Measurements from ENCODE around the gene NUTM2D.
"Not testable (repeated sequence)": the region's sequence is repeated elsewhere in the genome, so short reads cannot be mapped to it uniquely, and the experiment has no call there.

GRCh38 chr10:87358159-87358558 lies 615 bp downstream of the NUTM2D start:
- TF ChIP-seq MAX (IDR thresholded peaks at IDR 0.05; ENCODE audit: low read depth, low read length); ZBTB11 (CRISPR knock-in tag; IDR thresholded peaks at IDR 0.05); CTCF (IDR thresholded peaks at IDR 0.05 in 2 of 3, conservative IDR thresholded peaks at IDR 0.05 in 1 of 3; ENCODE audit: control insufficient read depth in 2 of 3, extremely low read depth in 1 of 3, insufficient read depth in 1 of 3, low read depth in 3 of 3, low read length in 3 of 3); NKRF (conservative IDR thresholded peaks at IDR 0.05); KAT2A (conservative IDR thresholded peaks at IDR 0.05; ENCODE audit: control insufficient read depth, low read depth, low read length); POLR2A (IDR thresholded peaks at IDR 0.05; ENCODE audit: low read depth, low read length); CHD2 (IDR thresholded peaks at IDR 0.05; ENCODE audit: borderline replicate concordance, low read depth, low read length); CREM (IDR thresholded peaks at IDR 0.05; ENCODE audit: low read depth); SIN3A (IDR thresholded peaks at IDR 0.05; ENCODE audit: low read depth, low read length); POLR2AphosphoS5 (IDR thresholded peaks at IDR 0.05; ENCODE audit: low read length); ETV6 (conservative IDR thresholded peaks at IDR 0.05 in 1 of 2, IDR thresholded peaks at IDR 0.05 in 1 of 2; ENCODE audit: borderline replicate concordance in 1 of 2, low read depth in 1 of 2); RELA (IDR thresholded peaks at IDR 0.05; ENCODE audit: borderline replicate concordance, partially characterized antibody); TAF1 (IDR thresholded peaks at IDR 0.05; ENCODE audit: borderline replicate concordance, low read depth, low read length): not testable (repeated sequence)
- TF ChIP-seq, protein P1, sequence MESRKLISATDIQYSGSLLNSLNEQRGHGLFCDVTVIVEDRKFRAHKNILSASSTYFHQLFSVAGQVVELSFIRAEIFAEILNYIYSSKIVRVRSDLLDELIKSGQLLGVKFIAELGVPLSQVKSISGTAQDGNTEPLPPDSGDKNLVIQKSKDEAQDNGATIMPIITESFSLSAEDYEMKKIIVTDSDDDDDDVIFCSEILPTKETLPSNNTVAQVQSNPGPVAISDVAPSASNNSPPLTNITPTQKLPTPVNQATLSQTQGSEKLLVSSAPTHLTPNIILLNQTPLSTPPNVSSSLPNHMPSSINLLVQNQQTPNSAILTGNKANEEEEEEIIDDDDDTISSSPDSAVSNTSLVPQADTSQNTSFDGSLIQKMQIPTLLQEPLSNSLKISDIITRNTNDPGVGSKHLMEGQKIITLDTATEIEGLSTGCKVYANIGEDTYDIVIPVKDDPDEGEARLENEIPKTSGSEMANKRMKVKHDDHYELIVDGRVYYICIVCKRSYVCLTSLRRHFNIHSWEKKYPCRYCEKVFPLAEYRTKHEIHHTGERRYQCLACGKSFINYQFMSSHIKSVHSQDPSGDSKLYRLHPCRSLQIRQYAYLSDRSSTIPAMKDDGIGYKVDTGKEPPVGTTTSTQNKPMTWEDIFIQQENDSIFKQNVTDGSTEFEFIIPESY (IDR thresholded peaks at IDR 0.05): not testable (repeated sequence)

Measured in GM12878 (cell line).